ENCODE results near the gene FSTL1.

Gene FSTL1

DNA sequence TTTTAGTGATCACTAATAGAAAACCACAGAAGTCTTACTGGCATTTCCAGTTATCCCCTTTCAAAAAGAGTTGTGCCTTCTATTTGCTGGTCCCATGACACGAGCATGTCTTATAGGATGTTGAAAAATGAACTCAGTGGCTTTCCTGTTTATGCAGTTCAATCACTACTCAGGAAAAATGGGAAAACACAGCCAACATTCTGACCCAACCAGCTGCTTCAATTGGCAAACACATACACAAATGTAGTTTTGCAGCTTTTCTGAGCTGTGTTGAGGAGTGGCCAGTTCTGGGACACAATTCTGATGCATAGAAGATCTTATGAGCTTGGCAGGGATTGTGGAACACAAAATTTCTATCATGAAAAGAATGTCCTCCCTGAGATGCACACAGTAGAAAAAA, 40.3 kb downstream of the FSTL1 start:
- H3K4me3 ChIP-seq (replicated peaks; ENCODE audit: insufficient read depth, low read length): no peak overlapping the region
- DNase-seq (ENCODE audit: low read depth in 1 of 2, low spot score in 1 of 2): no peak
- TF ChIP-seq, protein P1, sequence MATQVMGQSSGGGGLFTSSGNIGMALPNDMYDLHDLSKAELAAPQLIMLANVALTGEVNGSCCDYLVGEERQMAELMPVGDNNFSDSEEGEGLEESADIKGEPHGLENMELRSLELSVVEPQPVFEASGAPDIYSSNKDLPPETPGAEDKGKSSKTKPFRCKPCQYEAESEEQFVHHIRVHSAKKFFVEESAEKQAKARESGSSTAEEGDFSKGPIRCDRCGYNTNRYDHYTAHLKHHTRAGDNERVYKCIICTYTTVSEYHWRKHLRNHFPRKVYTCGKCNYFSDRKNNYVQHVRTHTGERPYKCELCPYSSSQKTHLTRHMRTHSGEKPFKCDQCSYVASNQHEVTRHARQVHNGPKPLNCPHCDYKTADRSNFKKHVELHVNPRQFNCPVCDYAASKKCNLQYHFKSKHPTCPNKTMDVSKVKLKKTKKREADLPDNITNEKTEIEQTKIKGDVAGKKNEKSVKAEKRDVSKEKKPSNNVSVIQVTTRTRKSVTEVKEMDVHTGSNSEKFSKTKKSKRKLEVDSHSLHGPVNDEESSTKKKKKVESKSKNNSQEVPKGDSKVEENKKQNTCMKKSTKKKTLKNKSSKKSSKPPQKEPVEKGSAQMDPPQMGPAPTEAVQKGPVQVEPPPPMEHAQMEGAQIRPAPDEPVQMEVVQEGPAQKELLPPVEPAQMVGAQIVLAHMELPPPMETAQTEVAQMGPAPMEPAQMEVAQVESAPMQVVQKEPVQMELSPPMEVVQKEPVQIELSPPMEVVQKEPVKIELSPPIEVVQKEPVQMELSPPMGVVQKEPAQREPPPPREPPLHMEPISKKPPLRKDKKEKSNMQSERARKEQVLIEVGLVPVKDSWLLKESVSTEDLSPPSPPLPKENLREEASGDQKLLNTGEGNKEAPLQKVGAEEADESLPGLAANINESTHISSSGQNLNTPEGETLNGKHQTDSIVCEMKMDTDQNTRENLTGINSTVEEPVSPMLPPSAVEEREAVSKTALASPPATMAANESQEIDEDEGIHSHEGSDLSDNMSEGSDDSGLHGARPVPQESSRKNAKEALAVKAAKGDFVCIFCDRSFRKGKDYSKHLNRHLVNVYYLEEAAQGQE (IDR thresholded peaks at IDR 0.05; ENCODE audit: insufficient replicate concordance, low read depth): no peak
- H3K27me3 ChIP-seq (ENCODE audit: insufficient read depth, poor library complexity, severe bottlenecking): no peaks in the 10 kb centered on the region
- H3K27ac ChIP-seq (replicated peaks): no peak overlapping the region

DNA sequence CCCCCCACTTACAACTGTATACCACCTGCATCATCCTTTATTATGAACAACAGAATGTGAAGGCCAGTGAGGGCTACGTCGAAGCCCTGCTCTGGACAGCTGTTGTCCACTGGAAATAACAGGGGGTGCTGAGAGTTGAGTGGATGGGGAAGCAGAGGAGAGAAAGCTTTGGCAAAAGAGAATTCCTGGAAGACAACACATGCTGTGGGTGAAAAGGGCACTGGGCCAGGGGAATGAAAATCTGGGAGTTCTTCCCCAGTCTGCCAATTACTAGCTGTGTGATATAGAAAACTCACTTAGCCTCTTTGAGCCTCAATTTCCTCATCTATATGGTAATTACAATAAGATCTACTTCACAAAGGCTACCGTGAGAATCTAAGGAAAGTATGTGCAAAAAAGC, 40.7 kb downstream of the FSTL1 start:
- Histone ChIP-seq H3K27ac (replicated peaks) (no peak overlapping the region), H3K4me3 (replicated peaks; ENCODE audit: insufficient read depth, low read length) (no peak overlapping the region), H3K27me3 (ENCODE audit: insufficient read depth, poor library complexity, severe bottlenecking) (no peaks in the 10 kb centered on the region)
- TF ChIP-seq, protein P2, sequence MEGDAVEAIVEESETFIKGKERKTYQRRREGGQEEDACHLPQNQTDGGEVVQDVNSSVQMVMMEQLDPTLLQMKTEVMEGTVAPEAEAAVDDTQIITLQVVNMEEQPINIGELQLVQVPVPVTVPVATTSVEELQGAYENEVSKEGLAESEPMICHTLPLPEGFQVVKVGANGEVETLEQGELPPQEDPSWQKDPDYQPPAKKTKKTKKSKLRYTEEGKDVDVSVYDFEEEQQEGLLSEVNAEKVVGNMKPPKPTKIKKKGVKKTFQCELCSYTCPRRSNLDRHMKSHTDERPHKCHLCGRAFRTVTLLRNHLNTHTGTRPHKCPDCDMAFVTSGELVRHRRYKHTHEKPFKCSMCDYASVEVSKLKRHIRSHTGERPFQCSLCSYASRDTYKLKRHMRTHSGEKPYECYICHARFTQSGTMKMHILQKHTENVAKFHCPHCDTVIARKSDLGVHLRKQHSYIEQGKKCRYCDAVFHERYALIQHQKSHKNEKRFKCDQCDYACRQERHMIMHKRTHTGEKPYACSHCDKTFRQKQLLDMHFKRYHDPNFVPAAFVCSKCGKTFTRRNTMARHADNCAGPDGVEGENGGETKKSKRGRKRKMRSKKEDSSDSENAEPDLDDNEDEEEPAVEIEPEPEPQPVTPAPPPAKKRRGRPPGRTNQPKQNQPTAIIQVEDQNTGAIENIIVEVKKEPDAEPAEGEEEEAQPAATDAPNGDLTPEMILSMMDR (IDR thresholded peaks at IDR 0.05; ENCODE audit: insufficient read depth, low read length): no peak
- TF ChIP-seq, protein P1 (IDR thresholded peaks at IDR 0.05; ENCODE audit: insufficient replicate concordance, low read depth): no peak
- TF ChIP-seq GABPA (IDR thresholded peaks at IDR 0.05; ENCODE audit: low read depth) (no peak), POLR2AphosphoS5 (IDR thresholded peaks at IDR 0.05; ENCODE audit: low read depth) (no peak), SPI1 (IDR thresholded peaks at IDR 0.05; ENCODE audit: borderline replicate concordance, low read depth) (no peak)
- no peak for DNase-seq (ENCODE audit: low read depth in 1 of 2, low spot score in 1 of 2)

DNA sequence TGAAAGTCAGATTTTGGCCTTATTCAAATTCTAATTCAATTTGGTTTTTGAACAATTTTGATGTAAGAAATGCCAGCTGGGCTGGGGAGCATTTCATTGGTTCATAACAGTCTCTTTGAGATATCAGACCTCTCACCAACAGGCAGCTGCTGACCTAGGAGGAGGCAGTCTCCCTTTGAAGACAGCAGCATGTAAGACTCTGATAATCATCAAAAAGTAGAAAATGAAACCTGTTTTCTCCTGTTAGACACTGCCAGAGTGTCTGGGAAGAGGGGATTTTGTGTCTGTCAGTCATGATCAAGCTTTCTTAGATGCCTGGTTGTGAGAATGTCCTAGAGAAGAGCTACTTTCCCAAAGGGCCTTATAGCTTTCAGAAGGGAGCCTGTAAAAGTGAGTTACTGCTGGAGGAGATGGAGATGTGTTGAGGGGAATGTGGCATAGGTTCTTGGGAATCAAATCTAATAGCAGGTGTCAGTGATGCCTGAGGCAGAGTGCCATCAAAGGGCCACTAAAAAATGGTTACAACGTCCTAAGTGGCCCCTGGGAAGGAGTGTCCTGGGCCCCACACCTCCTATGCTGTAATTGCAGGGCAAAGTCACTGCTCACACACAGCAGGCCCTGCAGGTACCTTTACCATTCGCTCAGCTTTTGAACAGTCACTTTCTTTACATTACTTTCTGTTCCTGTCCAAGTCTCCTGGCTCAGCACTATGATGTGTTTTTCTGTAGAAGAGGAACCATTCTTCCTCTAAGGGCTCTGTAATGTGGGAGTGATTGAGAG, 43.1 kb downstream of the FSTL1 start:
- TF ChIP-seq SPI1 (IDR thresholded peaks at IDR 0.05; ENCODE audit: borderline replicate concordance, low read depth) (no peak), GABPA (IDR thresholded peaks at IDR 0.05; ENCODE audit: low read depth) (no peak), POLR2AphosphoS5 (IDR thresholded peaks at IDR 0.05; ENCODE audit: low read depth) (no peak)
- TF ChIP-seq, protein P1 (IDR thresholded peaks at IDR 0.05; ENCODE audit: insufficient replicate concordance, low read depth): no peak
- TF ChIP-seq, protein P2 (IDR thresholded peaks at IDR 0.05; ENCODE audit: insufficient read depth, low read length): no peak
- H3K4me3 ChIP-seq (replicated peaks; ENCODE audit: insufficient read depth, low read length): no peak overlapping the region
- no peak overlapping the region for H3K27ac ChIP-seq (replicated peaks)
- DNase-seq (ENCODE audit: low read depth in 1 of 2, low spot score in 1 of 2): no peak
- H3K27me3 ChIP-seq (ENCODE audit: insufficient read depth, poor library complexity, severe bottlenecking): no peaks in the 10 kb centered on the region
